HG02678 (cell line): Measurements from ENCODE around the gene TDRD10.

Experiments
- ATAC-seq: cut with Tn5 transposase; IDR thresholded peaks from one replicate; pipeline ENCODE4 v1.9.1; 2021; ENCODE audit warnings: mild to moderate bottlenecking, moderate library complexity; ENCODE audit not compliant: unreplicated experiment

The TDRD10 gene

GRCh38 chr1:154575951-154576566 lies 74.0 kb downstream of the TDRD10 start:
- no peak for ATAC-seq

GRCh38 chr1:154577346-154578057 lies 75.5 kb downstream of the TDRD10 start:
- ATAC-seq = no peak

- no peak for ATAC-seq
Observed at GRCh38 chr1:154578058-154578418, 76.0 kb downstream of the TDRD10 start.

- no peak for ATAC-seq
Observed at GRCh38 chr1:154579374-154579773, 77.4 kb downstream of the TDRD10 start.

GRCh38 chr1:154581766-154582165 lies 79.7 kb downstream of the TDRD10 start:
- ATAC-seq = no peak

- no peak for ATAC-seq
Observed at GRCh38 chr1:154582885-154583284, 80.9 kb downstream of the TDRD10 start.

GRCh38 chr1:154583773-154584172 lies 81.8 kb downstream of the TDRD10 start:
- ATAC-seq = no peak

- ATAC-seq = no peak
Observed at GRCh38 chr1:154584267-154584994, 82.4 kb downstream of the TDRD10 start.

- ATAC-seq = no peak
Observed at GRCh38 chr1:154586231-154586630, 84.2 kb downstream of the TDRD10 start.

GRCh38 chr1:154586641-154587040 lies 84.6 kb downstream of the TDRD10 start:
- ATAC-seq = no peak

- no peak for ATAC-seq
Observed at GRCh38 chr1:154589780-154590179, 87.8 kb downstream of the TDRD10 start.

- no peak for ATAC-seq
Observed at GRCh38 chr1:154590756-154591155, 88.7 kb downstream of the TDRD10 start.

- no peak for ATAC-seq
Observed at GRCh38 chr1:154591206-154591605, 89.2 kb downstream of the TDRD10 start.

GRCh38 chr1:154593390-154593789 lies 91.4 kb downstream of the TDRD10 start:
- ATAC-seq = no peak

GRCh38 chr1:154594811-154595210 lies 92.8 kb downstream of the TDRD10 start:
- no peak for ATAC-seq

GRCh38 chr1:154595621-154596020 lies 93.6 kb downstream of the TDRD10 start:
- no peak for ATAC-seq
